Right lobe of liver (tissue), 4 donors: ENCODE data around the gene ERC1.

ENCODE experiments used
- POLR2A ChIP-seq: fragments of 450-650 bp; IDR thresholded peaks from one replicate; pipeline ENCODE4 v1.6.1; 2017; ENCODE audit warnings: antibody characterized with exemption, mild to moderate bottlenecking
- TF ChIP-seq, protein P1 (sequence below), 4 donors: fragments of 200-600 bp in 3 of 4; fragments of 450-650 bp in 1 of 4; IDR thresholded peaks; one replicate each; pipeline versions ENCODE4 v1.5.1 to v1.8.0; 2016 to 2022; ENCODE audit warnings: antibody characterized with exemption in 4 of 4, mild to moderate bottlenecking in 2 of 4
- donor health status: DM: no; HTN: no; CAD: no.
- donor health status: DM: no; HTN: no; CAD: no.
- donor health status: DM: no; HTN: yes; CAD: no.

DNA sequence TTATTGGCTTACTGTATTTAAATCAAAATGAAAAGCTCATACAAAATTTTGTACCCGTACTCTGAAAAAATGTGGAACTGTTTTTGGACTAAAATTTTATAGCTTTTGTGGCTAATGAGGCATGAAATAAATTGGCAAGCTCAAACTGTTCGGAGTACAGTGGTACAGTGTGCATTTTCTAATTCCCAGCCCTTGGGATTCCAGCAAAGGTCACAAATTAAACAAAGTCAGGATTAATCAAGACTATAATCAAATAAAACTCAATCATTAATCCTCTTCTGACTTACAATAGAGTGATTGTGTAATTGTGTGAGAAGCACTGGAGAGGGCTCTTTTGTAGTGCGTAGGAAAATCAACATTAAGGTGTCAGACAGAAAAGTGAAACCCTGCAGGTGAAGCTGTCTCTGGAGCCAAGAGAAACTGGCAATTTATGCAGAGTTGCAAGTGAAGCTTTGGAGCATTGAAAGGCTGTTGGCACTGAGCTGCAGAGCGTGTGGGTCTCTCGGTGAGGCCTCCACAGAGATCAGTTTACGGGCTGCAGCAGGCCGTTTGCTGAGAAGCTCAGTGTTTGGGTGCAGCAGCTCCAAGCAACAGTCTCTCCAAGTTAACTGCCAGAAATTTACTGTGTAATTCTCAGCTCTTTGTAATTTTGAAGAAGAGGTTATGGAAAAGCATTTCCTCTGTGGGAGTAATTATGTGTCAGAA, 327.5 kb downstream of the ERC1 start:
- no peak for TF ChIP-seq POLR2A
- TF ChIP-seq, protein P1, sequence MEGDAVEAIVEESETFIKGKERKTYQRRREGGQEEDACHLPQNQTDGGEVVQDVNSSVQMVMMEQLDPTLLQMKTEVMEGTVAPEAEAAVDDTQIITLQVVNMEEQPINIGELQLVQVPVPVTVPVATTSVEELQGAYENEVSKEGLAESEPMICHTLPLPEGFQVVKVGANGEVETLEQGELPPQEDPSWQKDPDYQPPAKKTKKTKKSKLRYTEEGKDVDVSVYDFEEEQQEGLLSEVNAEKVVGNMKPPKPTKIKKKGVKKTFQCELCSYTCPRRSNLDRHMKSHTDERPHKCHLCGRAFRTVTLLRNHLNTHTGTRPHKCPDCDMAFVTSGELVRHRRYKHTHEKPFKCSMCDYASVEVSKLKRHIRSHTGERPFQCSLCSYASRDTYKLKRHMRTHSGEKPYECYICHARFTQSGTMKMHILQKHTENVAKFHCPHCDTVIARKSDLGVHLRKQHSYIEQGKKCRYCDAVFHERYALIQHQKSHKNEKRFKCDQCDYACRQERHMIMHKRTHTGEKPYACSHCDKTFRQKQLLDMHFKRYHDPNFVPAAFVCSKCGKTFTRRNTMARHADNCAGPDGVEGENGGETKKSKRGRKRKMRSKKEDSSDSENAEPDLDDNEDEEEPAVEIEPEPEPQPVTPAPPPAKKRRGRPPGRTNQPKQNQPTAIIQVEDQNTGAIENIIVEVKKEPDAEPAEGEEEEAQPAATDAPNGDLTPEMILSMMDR (IDR thresholded peaks at IDR 0.05): no peak
